ENCODE results near the gene ACCS.

- no peak for TF ChIP-seq CTCF (conservative IDR thresholded peaks at IDR 0.05 in 1 of 2, IDR thresholded peaks at IDR 0.05 in 1 of 2; ENCODE audit: extremely low read depth in 1 of 2, insufficient read depth in 1 of 2, low read depth in 1 of 2, low read length in 2 of 2)
- no peak for TF ChIP-seq EZH2 (IDR thresholded peaks at IDR 0.05; ENCODE audit: borderline replicate concordance, low read length)
Observed at GRCh38 chr11:44078794-44079193, 12.7 kb downstream of the ACCS start.

Data from mammary epithelial cell (primary cell).